H1 (cell line): Measurements from ENCODE around the gene RERG. TPM values are rescaled to one million over a fixed set of nuclear protein-coding genes. Genes with fewer than 3 reads are reported as not detected.

Experiments
- CEBPB ChIP-seq: IDR thresholded peaks from 2 replicates; pipeline ENCODE4 v1.6.1; 2012; ENCODE audit warnings: low read depth, low read length
- CHD1 ChIP-seq: IDR thresholded peaks from 2 replicates; pipeline ENCODE4 v1.6.1; 2012; ENCODE audit warnings: low read depth, low read length, improper control_type of control experiment
- EGR1 ChIP-seq: IDR thresholded peaks from 2 replicates; pipeline ENCODE4 v1.6.1; 2011; ENCODE audit warnings: low read depth, low read length, borderline replicate concordance
- GABPA ChIP-seq: IDR thresholded peaks from 2 replicates; pipeline ENCODE4 v1.6.1; 2011; ENCODE audit warnings: mild to moderate bottlenecking, low read length, moderate library complexity, borderline replicate concordance; ENCODE audit not compliant: insufficient read depth
- JUND ChIP-seq: IDR thresholded peaks from 2 replicates; pipeline ENCODE4 v1.6.1; 2011; ENCODE audit warnings: mild to moderate bottlenecking, improper control_type of control experiment, low read length
- RBBP5 ChIP-seq: IDR thresholded peaks from 2 replicates; pipeline ENCODE4 v1.7.1; 2012; ENCODE audit warnings: low read depth, mild to moderate bottlenecking, inconsistent platforms, low read length, moderate library complexity, borderline replicate concordance
- polyA plus RNA-seq, 7 experiments: library from polyadenylated mRNA; depleted of rRNA in 3 of 7; stranded (reverse) in 5 of 7; unstranded in 2 of 7; fragments of >200 nt in 5 of 7; fragments of 200-250 nt in 2 of 7; gene quantifications; 1 replicate in 5 of 7; 2 replicates in 1 of 7; 4 replicates in 1 of 7; pipeline versions ENCODE4 v1.2.1 to v1.2.3, GENCODE V29; 2011 to 2013; ENCODE audit warnings: missing spikeins in 2 of 7, mixed read lengths in 2 of 7
- total RNA-seq: library from RNA; stranded (reverse); fragmentation: NEBNext Ultra II Directional; extraction: Animal tissue kit (Norgen Biotek cat#: 25700); gene quantifications from 2 replicates; pipeline ENCODE4 v1.2.1, GENCODE V29; 2021
- TF ChIP-seq, protein P1 (sequence below): fragments of 300-600 bp; sonication (generic); IDR thresholded peaks from 2 replicates; pipeline ENCODE4 v1.7.1; 2012; ENCODE audit warnings: low read length, moderate library complexity, mild to moderate bottlenecking, inconsistent platforms; ENCODE audit not compliant: insufficient replicate concordance

Gene RERG
- total and polyA plus RNA-seq, 2 of the 8 experiments (the other 6 are each of a cell fraction or from before 2014, with no cell fraction given): 0.12 to 0.86 TPM

DNA sequence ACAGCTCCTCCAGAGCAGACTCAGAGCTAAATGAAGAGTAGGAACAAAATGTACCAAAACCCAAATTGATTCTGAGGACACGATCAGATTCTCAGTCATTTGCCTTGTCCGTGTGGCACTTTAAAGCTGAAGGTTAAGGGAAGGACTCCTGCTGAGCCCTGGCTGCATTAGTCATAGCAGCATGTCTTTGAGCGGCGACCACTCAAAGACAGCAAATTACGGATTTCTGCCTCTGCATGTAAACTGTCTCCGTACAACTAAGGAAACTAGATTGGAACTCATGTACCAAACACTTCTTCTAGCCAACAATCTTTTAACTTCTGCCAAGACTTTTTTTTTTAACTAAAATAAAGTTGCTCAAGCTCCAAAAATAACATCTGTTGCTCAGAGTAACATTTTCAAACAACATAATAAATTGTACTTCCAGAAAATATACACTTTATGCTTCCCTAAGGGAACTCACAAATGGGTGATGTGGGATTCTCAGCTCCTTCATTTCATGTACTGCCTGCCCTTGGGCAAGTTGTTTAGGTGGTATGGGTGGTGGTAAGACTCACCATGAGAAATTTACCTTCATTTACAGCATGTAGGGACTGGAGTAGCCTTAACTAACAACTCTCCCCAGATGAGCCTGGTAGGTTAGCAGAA, 56.1 kb downstream of the RERG start (continued):
- no peak for TF ChIP-seq GABPA
- TF ChIP-seq CEBPB: no peak
- no peak for TF ChIP-seq JUND
- TF ChIP-seq RBBP5: no peak
- no peak for TF ChIP-seq CHD1
- no peak for TF ChIP-seq EGR1
- TF ChIP-seq, protein P1, sequence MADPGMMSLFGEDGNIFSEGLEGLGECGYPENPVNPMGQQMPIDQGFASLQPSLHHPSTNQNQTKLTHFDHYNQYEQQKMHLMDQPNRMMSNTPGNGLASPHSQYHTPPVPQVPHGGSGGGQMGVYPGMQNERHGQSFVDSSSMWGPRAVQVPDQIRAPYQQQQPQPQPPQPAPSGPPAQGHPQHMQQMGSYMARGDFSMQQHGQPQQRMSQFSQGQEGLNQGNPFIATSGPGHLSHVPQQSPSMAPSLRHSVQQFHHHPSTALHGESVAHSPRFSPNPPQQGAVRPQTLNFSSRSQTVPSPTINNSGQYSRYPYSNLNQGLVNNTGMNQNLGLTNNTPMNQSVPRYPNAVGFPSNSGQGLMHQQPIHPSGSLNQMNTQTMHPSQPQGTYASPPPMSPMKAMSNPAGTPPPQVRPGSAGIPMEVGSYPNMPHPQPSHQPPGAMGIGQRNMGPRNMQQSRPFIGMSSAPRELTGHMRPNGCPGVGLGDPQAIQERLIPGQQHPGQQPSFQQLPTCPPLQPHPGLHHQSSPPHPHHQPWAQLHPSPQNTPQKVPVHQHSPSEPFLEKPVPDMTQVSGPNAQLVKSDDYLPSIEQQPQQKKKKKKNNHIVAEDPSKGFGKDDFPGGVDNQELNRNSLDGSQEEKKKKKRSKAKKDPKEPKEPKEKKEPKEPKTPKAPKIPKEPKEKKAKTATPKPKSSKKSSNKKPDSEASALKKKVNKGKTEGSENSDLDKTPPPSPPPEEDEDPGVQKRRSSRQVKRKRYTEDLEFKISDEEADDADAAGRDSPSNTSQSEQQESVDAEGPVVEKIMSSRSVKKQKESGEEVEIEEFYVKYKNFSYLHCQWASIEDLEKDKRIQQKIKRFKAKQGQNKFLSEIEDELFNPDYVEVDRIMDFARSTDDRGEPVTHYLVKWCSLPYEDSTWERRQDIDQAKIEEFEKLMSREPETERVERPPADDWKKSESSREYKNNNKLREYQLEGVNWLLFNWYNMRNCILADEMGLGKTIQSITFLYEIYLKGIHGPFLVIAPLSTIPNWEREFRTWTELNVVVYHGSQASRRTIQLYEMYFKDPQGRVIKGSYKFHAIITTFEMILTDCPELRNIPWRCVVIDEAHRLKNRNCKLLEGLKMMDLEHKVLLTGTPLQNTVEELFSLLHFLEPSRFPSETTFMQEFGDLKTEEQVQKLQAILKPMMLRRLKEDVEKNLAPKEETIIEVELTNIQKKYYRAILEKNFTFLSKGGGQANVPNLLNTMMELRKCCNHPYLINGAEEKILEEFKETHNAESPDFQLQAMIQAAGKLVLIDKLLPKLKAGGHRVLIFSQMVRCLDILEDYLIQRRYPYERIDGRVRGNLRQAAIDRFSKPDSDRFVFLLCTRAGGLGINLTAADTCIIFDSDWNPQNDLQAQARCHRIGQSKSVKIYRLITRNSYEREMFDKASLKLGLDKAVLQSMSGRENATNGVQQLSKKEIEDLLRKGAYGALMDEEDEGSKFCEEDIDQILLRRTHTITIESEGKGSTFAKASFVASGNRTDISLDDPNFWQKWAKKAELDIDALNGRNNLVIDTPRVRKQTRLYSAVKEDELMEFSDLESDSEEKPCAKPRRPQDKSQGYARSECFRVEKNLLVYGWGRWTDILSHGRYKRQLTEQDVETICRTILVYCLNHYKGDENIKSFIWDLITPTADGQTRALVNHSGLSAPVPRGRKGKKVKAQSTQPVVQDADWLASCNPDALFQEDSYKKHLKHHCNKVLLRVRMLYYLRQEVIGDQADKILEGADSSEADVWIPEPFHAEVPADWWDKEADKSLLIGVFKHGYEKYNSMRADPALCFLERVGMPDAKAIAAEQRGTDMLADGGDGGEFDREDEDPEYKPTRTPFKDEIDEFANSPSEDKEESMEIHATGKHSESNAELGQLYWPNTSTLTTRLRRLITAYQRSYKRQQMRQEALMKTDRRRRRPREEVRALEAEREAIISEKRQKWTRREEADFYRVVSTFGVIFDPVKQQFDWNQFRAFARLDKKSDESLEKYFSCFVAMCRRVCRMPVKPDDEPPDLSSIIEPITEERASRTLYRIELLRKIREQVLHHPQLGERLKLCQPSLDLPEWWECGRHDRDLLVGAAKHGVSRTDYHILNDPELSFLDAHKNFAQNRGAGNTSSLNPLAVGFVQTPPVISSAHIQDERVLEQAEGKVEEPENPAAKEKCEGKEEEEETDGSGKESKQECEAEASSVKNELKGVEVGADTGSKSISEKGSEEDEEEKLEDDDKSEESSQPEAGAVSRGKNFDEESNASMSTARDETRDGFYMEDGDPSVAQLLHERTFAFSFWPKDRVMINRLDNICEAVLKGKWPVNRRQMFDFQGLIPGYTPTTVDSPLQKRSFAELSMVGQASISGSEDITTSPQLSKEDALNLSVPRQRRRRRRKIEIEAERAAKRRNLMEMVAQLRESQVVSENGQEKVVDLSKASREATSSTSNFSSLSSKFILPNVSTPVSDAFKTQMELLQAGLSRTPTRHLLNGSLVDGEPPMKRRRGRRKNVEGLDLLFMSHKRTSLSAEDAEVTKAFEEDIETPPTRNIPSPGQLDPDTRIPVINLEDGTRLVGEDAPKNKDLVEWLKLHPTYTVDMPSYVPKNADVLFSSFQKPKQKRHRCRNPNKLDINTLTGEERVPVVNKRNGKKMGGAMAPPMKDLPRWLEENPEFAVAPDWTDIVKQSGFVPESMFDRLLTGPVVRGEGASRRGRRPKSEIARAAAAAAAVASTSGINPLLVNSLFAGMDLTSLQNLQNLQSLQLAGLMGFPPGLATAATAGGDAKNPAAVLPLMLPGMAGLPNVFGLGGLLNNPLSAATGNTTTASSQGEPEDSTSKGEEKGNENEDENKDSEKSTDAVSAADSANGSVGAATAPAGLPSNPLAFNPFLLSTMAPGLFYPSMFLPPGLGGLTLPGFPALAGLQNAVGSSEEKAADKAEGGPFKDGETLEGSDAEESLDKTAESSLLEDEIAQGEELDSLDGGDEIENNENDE: no peak
- TF ChIP-seq, all 59 proteins: peak for 0
